Suppressor macrophage treated with lipopolysaccharide for 4 hours (primary cell): ENCODE data around the gene LARP6.

ENCODE experiments used
- DNase-seq: peaks from one replicate; pipeline ENCODE4 v3.0.0-alpha.2; 2020

LARP6 gene

GRCh38 chr15:70792171-70792573, 61.8 kb downstream of the LARP6 start:
- DNase-seq, result no peak

- no peak for DNase-seq
Measured at GRCh38 chr15:70791259-70791658, 62.7 kb downstream of the LARP6 start.

GRCh38 chr15:70789213-70789612, 64.7 kb downstream of the LARP6 start:
- no peak for DNase-seq

DNA sequence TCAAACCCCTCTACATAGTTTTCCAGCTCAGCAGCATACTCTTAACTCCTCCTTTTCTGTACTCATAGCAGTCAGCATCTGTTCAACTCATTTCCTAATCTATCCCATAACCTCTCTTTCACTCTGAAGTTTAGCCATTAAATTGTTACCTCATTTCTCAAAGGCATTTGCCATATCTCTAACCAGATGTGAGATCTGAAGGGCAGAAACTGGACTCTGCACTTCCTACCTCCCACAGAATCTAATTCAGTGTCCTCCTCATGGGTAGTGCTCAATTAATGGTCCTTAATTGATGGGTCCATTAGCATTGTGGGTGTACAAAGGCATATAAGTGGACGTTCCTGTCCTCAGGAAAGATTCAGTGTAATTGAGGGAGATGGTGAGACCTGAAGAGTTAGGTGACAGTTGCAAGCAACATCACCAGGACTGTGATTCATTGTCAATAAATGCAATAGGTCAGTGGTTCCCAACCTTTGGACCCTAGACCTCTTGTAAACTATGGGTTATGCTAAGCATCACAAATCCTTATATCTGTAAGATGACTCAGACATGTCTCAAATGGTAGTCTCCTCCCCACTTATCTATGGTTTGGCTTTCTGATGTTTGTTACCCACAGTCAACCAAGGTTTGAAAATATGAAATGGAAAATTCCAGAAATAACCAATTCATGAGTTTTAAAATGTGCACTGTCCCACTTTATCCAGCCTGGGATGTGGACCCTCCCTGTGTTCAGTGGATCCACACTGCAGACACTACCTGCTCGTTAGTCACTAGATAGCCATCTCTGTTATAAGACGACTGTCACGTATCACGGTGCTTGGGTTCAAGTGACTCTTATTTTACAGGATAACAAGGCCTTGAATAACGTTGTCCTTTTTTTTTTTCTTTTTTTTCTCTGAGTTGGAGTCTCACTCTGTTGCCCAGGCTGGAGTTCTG, 65.6 kb downstream of the LARP6 start:
- no peak for DNase-seq

DNA sequence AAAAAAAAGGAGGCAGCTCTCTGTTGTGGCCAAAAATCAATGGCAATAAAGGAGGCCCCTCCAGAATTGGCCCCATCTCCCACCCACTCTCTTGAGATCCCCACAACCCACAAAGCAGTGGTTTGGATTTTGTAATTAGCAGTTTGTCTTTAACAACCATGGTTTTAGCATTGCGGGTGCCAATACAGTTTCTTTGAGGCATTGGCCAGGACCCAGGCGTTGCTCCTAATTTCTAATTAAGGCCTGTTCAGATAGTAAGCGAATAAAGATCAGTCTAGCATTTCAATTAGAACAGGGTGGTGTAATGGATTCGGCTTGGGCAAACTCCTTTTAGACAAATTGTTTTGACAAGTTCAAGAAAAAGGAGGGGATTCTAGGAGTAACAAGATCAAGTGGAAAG, 67.0 kb downstream of the LARP6 start:
- no peak for DNase-seq

- DNase-seq, result no peak
Measured at GRCh38 chr15:70783610-70784022, 70.3 kb downstream of the LARP6 start.

- DNase-seq, result no peak
Measured at GRCh38 chr15:70783041-70783440, 70.9 kb downstream of the LARP6 start.

DNA sequence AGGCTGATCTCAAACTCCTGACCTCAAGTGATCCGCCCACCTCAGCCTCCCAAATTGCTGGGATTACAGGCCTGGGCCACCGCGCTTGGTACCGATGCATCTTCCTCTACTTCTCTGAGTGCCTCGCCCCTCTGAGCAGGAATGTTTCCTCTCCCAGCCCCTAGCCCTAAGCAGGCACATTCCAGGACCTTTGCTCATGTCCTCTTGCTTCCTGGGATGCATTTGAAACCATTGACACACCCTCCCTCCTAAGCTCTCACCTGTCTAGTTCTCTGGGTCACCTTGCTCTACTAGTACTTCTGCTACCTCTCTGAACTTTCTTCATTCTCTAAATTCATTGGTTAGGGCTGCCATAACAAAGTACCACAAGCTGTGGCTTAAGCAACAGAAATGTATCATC, 72.7 kb downstream of the LARP6 start:
- DNase-seq, result no peak
